Measurements from ENCODE around the gene NEURL1. TPM values are rescaled to one million over a fixed set of nuclear protein-coding genes. Genes with fewer than 3 reads are reported as not detected.

The NEURL1 gene
- total RNA-seq, 2 donors from 2014 or later = 0.37 to 0.38 TPM

- H3K4me1 Mint-ChIP-seq = peaks cover 8% of the 10 kb centered on the region
Measured at GRCh38 chr10:103497161-103497915, 3.8 kb downstream of the NEURL1 start.

GRCh38 chr10:103498936-103499638 is 5.6 kb downstream of the NEURL1 start:
- no peaks in the 10 kb centered on the region for H3K36me3 Mint-ChIP-seq (ENCODE audit: low read depth)
- peaks cover 48% of the 10 kb centered on the region for H3K27me3 Mint-ChIP-seq (ENCODE audit: insufficient read depth)
- no peaks in the 10 kb centered on the region for H3K9me3 Mint-ChIP-seq

More at GRCh38 chr10:103497161-103497915, 3.8 kb downstream of the NEURL1 start:
- no peak overlapping the region for H3K27ac Mint-ChIP-seq
- no peaks in the 10 kb centered on the region for H3K36me3 Mint-ChIP-seq (ENCODE audit: low read depth)
- no peaks in the 10 kb centered on the region for H3K9me3 ChIP-seq (ENCODE audit: control insufficient read depth, low read length)
- peaks cover 54% of the 10 kb centered on the region for H3K27me3 ChIP-seq (ENCODE audit: control insufficient read depth, insufficient read depth, low read length, poor library complexity, severe bottlenecking)
- no peak for TF ChIP-seq CTCF (conservative IDR thresholded peaks at IDR 0.05)
- no peaks in the 10 kb centered on the region for H3K9me3 Mint-ChIP-seq
- no peak overlapping the region for H3K9ac ChIP-seq (ENCODE audit: extremely low read depth, low read length, poor library complexity, severe bottlenecking)
- H3K27me3 Mint-ChIP-seq (ENCODE audit: insufficient read depth) = peaks cover 61% of the 10 kb centered on the region
- peak; percentile 24 for DNase-seq
- H3K27ac ChIP-seq (ENCODE audit: low read depth, low read length) = no peak overlapping the region
- H3K4me1 ChIP-seq (ENCODE audit: control insufficient read depth, insufficient read depth, low read length) = no peaks in the 10 kb centered on the region
- 85 to 91% methylated on average over 3 to 8 of the region's 8 CpGs for WGBS, 2 experiments (ENCODE audit: insufficient coverage in 1 of 2, insufficient read length in 1 of 2)
- no peak overlapping the region for H3K4me3 ChIP-seq (ENCODE audit: low read length)
- no peak overlapping the region for H3K4me3 Mint-ChIP-seq
- no peaks in the 10 kb centered on the region for H3K36me3 ChIP-seq (ENCODE audit: control insufficient read depth, insufficient read depth, low read length)

GRCh38 chr10:103499881-103500280 is 6.4 kb downstream of the NEURL1 start:
- H3K36me3 ChIP-seq (ENCODE audit: control insufficient read depth, insufficient read depth, low read length) = no peaks in the 10 kb centered on the region
- no peak overlapping the region for H3K4me3 ChIP-seq (ENCODE audit: low read length)
- H3K27ac ChIP-seq (ENCODE audit: low read depth, low read length) = no peak overlapping the region
- peaks cover 15% of the 10 kb centered on the region for H3K4me1 Mint-ChIP-seq
- H3K27me3 ChIP-seq (ENCODE audit: control insufficient read depth, insufficient read depth, low read length, poor library complexity, severe bottlenecking) = peaks cover 31% of the 10 kb centered on the region
- H3K9me3 ChIP-seq (ENCODE audit: control insufficient read depth, low read length) = no peaks in the 10 kb centered on the region
- H3K9me3 Mint-ChIP-seq = no peaks in the 10 kb centered on the region
- peaks cover 41% of the 10 kb centered on the region for H3K27me3 Mint-ChIP-seq (ENCODE audit: insufficient read depth)
- H3K4me3 Mint-ChIP-seq = no peak overlapping the region
- DNase-seq = peak; percentile 68
- no peaks in the 10 kb centered on the region for H3K36me3 Mint-ChIP-seq (ENCODE audit: low read depth)
- no peak for TF ChIP-seq CTCF (conservative IDR thresholded peaks at IDR 0.05)
- H3K27ac Mint-ChIP-seq = no peak overlapping the region
- H3K4me1 ChIP-seq (ENCODE audit: control insufficient read depth, insufficient read depth, low read length) = no peaks in the 10 kb centered on the region
- WGBS, 2 experiments (ENCODE audit: insufficient coverage in 1 of 2, insufficient read length in 1 of 2) = 70 to 86% methylated on average over 2 to 6 of the region's 7 CpGs
- H3K9ac ChIP-seq (ENCODE audit: extremely low read depth, low read length, poor library complexity, severe bottlenecking) = no peak overlapping the region

More at GRCh38 chr10:103498936-103499638, 5.6 kb downstream of the NEURL1 start:
- Histone ChIP-seq H3K4me3 (ENCODE audit: low read length) (no peak overlapping the region), H3K4me1 (ENCODE audit: control insufficient read depth, insufficient read depth, low read length) (no peaks in the 10 kb centered on the region), H3K27me3 (ENCODE audit: control insufficient read depth, insufficient read depth, low read length, poor library complexity, severe bottlenecking) (peaks cover 39% of the 10 kb centered on the region), H3K36me3 (ENCODE audit: control insufficient read depth, insufficient read depth, low read length) (no peaks in the 10 kb centered on the region), H3K27ac (ENCODE audit: low read depth, low read length) (no peak overlapping the region), H3K9me3 (ENCODE audit: control insufficient read depth, low read length) (no peaks in the 10 kb centered on the region), H3K9ac (ENCODE audit: extremely low read depth, low read length, poor library complexity, severe bottlenecking) (no peak overlapping the region)
- Mint-ChIP-seq H3K4me3 (no peak overlapping the region), H3K27ac (no peak overlapping the region), H3K4me1 (peaks cover 13% of the 10 kb centered on the region)
- TF ChIP-seq CTCF (conservative IDR thresholded peaks at IDR 0.05) = no peak
- 93 to 94% methylated on average over 4 to 5 of the region's 5 CpGs for WGBS, 2 experiments (ENCODE audit: insufficient coverage in 1 of 2, insufficient read length in 1 of 2)
- peak; percentile 35 for DNase-seq

Data from endodermal cell (in vitro differentiated cells).